Nephron progenitor cell (in vitro differentiated cells): ENCODE data around the gene ATP10B.

Experiments used
- DNase-seq: peaks from one replicate; pipeline ENCODE4 v3.0.0; 2021
- H3K27ac Mint-ChIP-seq: 2 replicates; pipeline ENCODE4 v1.8.0; 2021; ENCODE audit warnings: mild to moderate bottlenecking, moderate library complexity, mixed read lengths
- H3K27me3 Mint-ChIP-seq: 2 replicates; pipeline ENCODE4 v1.8.0; 2021; ENCODE audit warnings: mild to moderate bottlenecking, low read depth, mixed read lengths; ENCODE audit not compliant: poor library complexity
- H3K36me3 Mint-ChIP-seq: 2 replicates; pipeline ENCODE4 v1.8.0; 2021; ENCODE audit warnings: low read depth, mixed read lengths
- H3K4me1 Mint-ChIP-seq: 2 replicates; pipeline ENCODE4 v1.8.0; 2021; ENCODE audit warnings: mixed read lengths
- H3K4me3 Mint-ChIP-seq: 2 replicates; pipeline ENCODE4 v1.8.0; 2021; ENCODE audit warnings: mild to moderate bottlenecking, moderate library complexity, mixed read lengths
- H3K9me3 Mint-ChIP-seq: 2 replicates; pipeline ENCODE4 v1.8.0; 2021; ENCODE audit warnings: mild to moderate bottlenecking, moderate library complexity, mixed read lengths
- CTCF ChIP-seq: fragments of 200-600 bp; sonication (generic); IDR thresholded peaks from 2 replicates; pipeline ENCODE4 v1.5.0; 2021; ENCODE audit warnings: antibody characterized with exemption

ATP10B gene

GRCh38 chr5:160520609-160521391 is 331.2 kb downstream of the ATP10B start:
- no peak for DNase-seq
- H3K4me1 Mint-ChIP-seq, result no peaks in the 10 kb centered on the region
- H3K27ac Mint-ChIP-seq, result no peak overlapping the region
- TF ChIP-seq CTCF, result no peak
- no peaks in the 10 kb centered on the region for H3K9me3 Mint-ChIP-seq
- no peaks in the 10 kb centered on the region for H3K36me3 Mint-ChIP-seq
- peaks cover 8% of the 10 kb centered on the region for H3K27me3 Mint-ChIP-seq
- no peak overlapping the region for H3K4me3 Mint-ChIP-seq

- Mint-ChIP-seq H3K4me1 (no peaks in the 10 kb centered on the region), H3K27ac (no peak overlapping the region), H3K9me3 (no peaks in the 10 kb centered on the region), H3K4me3 (no peak overlapping the region), H3K27me3 (peaks cover 20% of the 10 kb centered on the region), H3K36me3 (no peaks in the 10 kb centered on the region)
- no peak for DNase-seq
- TF ChIP-seq CTCF, result no peak
Measured at GRCh38 chr5:160516696-160517530, 335.1 kb downstream of the ATP10B start.

- Mint-ChIP-seq H3K27me3 (peaks cover 23% of the 10 kb centered on the region), H3K4me1 (no peaks in the 10 kb centered on the region), H3K9me3 (no peaks in the 10 kb centered on the region), H3K4me3 (no peak overlapping the region), H3K36me3 (no peaks in the 10 kb centered on the region), H3K27ac (no peak overlapping the region)
- DNase-seq, result no peak
- TF ChIP-seq CTCF, result no peak
Measured at GRCh38 chr5:160514866-160515265, 337.1 kb downstream of the ATP10B start.

- peaks cover 3% of the 10 kb centered on the region for H3K4me1 Mint-ChIP-seq
- DNase-seq, result no peak
- peaks cover 22% of the 10 kb centered on the region for H3K27me3 Mint-ChIP-seq
Measured at GRCh38 chr5:160514191-160514590, 337.8 kb downstream of the ATP10B start.

GRCh38 chr5:160513485-160513884 is 338.5 kb downstream of the ATP10B start:
- Mint-ChIP-seq H3K4me3 (no peak overlapping the region), H3K36me3 (no peaks in the 10 kb centered on the region), H3K9me3 (no peaks in the 10 kb centered on the region), H3K27ac (peak overlapping the region; percentile 44), H3K27me3 (peaks cover 20% of the 10 kb centered on the region), H3K4me1 (peaks cover 10% of the 10 kb centered on the region)
- no peak for DNase-seq
- TF ChIP-seq CTCF, result no peak

More at GRCh38 chr5:160514191-160514590, 337.8 kb downstream of the ATP10B start:
- no peaks in the 10 kb centered on the region for H3K36me3 Mint-ChIP-seq
- no peak overlapping the region for H3K27ac Mint-ChIP-seq
- no peak for TF ChIP-seq CTCF
- no peaks in the 10 kb centered on the region for H3K9me3 Mint-ChIP-seq
- no peak overlapping the region for H3K4me3 Mint-ChIP-seq
